Measurements from ENCODE around the gene ZNF2.
A peak's percentile ranks its signal among the peaks of the same experiment; 100 is the strongest.

ZNF2 gene

DNA sequence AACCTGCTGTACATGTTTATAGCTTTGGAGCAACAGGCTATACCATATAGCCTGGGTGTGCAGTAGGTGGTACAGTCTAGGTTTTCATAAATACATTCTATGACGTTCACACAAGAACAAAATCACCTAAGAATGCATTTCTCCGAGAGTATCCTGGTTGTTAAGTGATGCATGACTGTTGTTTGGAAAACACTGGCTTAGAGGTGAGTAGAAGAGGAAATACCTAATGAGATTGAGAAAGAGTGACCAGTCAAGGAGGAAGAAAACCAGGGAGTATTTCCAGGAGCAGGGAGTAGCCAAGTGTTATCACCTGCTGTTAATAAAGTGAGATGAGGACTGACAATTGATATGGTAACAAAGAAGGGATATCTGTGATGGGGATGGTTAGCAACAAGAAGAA is 38.8 kb downstream of the ZNF2 start:
- DNase-seq, result no peak

DNA sequence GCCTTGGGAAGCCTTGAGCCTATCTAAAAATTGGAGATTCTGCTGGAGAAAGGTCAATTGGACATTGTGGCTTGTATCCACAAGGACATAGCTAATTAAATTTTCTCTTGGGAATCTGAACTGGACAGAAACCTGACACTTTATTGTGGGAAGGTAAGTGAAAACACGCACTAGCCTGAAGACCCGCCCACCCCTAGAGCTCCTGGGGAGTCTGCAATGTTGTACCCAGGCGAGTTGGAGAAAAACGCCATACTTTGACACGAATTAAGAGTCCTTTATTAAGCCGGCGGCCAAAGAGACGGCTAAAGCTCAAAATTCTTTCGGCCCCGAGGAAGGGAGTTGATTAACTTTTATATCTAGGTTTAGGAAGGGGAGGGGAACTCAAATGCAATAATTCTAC is 40.5 kb downstream of the ZNF2 start:
- no peak for DNase-seq

DNA sequence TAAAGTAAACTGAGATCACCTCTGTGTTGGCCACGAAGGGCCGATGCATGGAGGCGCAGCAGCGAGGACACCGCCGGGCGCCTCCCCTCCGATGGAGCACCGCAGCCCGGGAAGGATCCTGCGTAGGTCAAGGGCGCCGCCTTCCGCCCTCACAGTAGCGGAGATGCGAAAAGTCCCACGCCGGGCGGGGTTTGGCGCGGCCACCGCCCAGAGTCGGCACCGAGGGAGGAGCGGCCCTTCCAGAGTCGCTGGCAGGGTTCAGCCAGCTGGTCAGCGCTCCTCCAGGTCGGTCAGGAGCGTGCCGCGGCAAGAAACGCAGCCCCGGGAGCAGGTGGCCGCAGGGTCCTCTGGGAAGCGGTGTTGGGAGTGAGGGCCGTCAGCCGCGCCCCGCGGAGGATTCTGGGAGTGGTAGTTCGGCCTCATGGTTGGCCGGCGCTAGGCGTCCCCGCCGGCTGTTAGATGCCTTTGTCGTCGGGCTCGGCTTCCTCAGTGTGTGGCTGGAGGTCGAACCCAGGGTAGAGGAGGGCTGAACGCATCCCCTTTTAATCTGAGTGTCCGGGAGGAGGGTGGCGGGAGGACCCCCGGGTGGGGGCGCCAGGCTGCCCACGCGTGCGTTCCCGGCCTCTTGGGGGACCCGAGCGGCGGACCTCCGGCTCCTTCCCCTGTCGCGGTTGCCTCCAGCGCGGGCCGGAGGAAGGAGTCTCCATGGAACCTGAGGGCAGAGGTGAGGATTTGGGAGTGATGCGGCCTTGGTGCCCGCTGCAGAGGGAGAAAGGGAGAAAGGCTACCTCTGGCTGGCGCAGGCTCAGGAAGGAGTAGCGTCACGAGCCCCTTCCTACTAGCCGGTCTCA is 41.7 kb downstream of the ZNF2 start, which contains the start of gene ZNF892:
Gene ZNF892, plus strand, starts transcription at position 411 of the 851 bp plus-strand sequence. Its CDS starts 295 bp downstream, at position 706.
- DNase-seq, result peak; percentile 63 to 93 (median 86)

DNA sequence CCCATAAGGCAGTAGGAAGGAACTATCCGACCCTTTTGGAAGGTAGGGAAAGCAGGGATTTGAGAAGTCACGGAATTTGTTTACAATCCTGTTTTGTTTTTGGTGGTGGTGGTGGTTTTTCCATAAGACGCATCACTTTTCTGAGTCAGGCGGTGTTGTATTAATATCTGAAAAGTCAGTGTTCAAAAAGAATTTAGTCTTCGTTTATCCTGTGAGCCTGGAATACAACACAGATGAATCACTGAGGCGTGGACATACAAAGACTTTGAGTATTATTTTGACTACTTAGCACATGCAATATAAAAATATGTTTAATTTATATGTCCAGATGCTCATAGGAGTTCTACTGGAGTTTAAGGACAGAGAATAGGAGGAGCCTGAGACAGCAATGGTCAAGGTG is 42.5 kb downstream of the ZNF2 start:
- no peak for DNase-seq

DNA sequence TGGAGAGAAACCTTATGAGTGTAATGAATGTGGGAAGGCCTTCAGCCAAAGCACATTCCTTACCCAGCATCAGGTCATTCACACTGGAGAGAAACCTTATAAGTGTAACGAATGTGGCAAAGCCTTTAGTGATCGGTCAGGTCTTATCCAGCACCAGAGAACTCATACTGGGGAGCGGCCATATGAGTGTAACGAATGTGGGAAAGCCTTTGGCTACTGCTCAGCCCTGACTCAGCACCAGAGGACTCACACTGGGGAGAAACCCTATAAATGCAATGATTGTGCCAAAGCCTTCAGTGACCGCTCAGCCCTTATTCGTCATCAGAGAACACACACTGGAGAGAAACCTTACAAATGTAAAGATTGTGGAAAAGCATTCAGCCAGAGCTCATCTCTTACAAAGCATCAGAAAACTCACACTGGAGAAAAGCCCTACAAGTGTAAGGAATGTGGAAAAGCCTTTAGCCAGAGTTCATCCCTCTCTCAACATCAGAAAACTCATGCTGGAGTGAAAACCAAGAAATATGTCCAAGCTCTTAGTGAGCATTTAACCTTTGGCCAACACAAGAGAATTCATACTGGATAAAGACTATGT is 49.5 kb downstream of the ZNF2 start:
- DNase-seq, result no peak

DNA sequence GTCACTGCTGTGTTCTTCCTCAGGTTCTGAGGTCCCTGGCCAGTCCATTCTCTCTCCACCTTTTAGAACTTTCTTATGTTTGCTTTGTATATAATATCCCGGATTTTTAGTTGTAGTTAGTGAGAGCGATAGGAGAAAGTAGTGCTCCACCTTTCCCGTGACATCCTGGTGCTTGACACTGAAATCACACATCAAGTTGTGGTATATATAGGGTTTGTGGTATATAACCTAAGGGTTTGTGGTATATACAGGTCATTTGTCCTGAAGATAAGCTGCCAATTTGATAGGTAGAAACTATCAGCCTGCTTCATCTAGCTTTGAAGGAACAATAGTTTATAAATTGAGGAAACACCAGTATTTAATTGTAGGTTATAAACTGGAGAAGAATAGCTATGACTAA is 54.8 kb downstream of the ZNF2 start:
- no peak for DNase-seq

DNA sequence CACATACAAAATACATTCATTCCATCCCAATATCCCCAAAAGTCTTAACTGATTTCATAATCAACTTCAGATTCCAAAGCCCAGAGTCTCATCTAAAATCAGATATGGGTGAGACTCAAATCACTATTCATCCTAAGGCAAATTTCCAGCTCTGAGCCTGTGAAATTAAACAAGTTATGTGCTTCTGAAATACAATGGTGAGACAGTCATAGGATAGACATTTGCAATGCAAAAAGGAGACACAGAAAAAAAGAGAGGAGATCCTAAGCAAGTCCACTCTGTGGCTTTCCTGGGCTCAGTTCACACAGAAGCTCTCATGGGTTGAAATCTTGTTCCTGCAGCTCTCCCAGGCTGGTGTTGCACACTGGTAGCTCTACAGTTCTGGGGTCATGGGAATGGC is 60.0 kb downstream of the ZNF2 start:
- no peak for DNase-seq

DNA sequence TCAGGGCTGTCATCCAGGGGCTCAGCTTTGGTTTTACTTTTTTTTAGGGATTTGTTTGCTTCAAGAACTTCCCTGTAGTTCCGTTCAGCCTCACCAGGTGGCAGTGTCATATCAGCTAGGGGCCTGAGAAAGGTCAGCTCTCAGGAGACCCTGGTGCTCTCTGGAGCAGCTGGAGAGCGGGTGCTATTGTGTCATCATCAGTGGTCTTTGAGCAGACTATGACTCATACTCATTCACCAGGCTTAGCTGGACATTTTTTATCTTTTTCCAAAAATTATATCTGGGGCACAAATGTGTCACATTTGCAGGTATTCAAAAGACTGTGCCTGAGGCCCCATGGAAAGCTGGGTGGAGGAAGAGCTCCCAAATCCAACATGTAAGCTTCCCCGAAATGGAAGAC is 66.1 kb downstream of the ZNF2 start:
- DNase-seq, result peak in 50 of 56 donors; percentile 6 to 89 (median 54)

DNA sequence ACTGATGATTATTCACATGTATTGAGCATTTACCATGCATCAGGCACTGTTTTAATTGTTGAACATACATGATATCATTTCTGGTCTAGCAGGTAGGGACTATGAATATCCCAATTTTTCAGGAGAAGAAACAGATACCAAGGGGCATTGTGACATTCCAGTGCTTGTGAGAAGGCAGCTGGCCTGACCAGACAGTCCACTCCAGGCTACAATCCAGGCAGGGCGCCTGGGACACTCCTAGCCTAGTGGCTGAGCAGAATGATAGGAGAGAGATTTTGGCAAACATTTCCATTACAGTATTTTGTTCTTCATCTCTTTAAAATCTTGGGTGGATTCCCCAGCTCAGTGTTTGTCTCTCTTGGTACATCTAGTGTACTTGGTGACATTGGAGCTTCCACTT is 66.6 kb downstream of the ZNF2 start:
- DNase-seq, result no peak

All from nucleus accumbens (tissue), 56 donors.